GM12872 (cell line): Measurements from ENCODE around the gene SAT2.

Source experiments
- CTCF ChIP-seq: IDR thresholded peaks from 3 replicates; pipeline ENCODE4 v1.5.1; 2011; ENCODE audit warnings: low read depth, mild to moderate bottlenecking, low read length, moderate library complexity; ENCODE audit not compliant: insufficient read depth

Gene SAT2

GRCh38 chr17:7579834-7580603 lies 47.6 kb downstream of the SAT2 start:
- no peak for TF ChIP-seq CTCF

- no peak for TF ChIP-seq CTCF
Measured at GRCh38 chr17:7579001-7579833, 48.4 kb downstream of the SAT2 start, which contains the start of gene CD68. Gene CD68 (plus strand): TSS chr17:7579638. CDS start chr17:7579678, 40 bp downstream.

- no peak for TF ChIP-seq CTCF
Measured at GRCh38 chr17:7577327-7578199, 50.1 kb downstream of the SAT2 start.

- TF ChIP-seq CTCF: no peak
Measured at GRCh38 chr17:7576432-7576937, 51.1 kb downstream of the SAT2 start.
